GM23338 (cell line): ENCODE measurements around the gene ABHD16A.

Experiments
- CTCF ChIP-seq, 2 experiments: fragments of 200-600 bp in 1 of 2; sonication (generic) in 1 of 2; conservative IDR thresholded peaks; 2 replicates each; pipeline versions ENCODE4 v1.5.1 to v1.6.1; 2016 to 2017; ENCODE audit warnings: antibody characterized with exemption in 2 of 2, low read depth in 2 of 2, mild to moderate bottlenecking in 2 of 2, moderate library complexity in 1 of 2
- EZH2 ChIP-seq: fragments of 200-600 bp; sonication (generic); IDR thresholded peaks from one replicate; pipeline ENCODE4 v1.8.0; 2017; ENCODE audit warnings: antibody characterized with exemption, mild to moderate bottlenecking, low read depth; ENCODE audit not compliant: unreplicated experiment
- POLR2AphosphoS5 ChIP-seq: IDR thresholded peaks from 2 replicates; pipeline ENCODE4 v1.6.1; 2016; ENCODE audit warnings: antibody characterized with exemption, low read depth
- STAT1 ChIP-seq: IDR thresholded peaks from one replicate; pipeline ENCODE4 v1.6.1; 2016; ENCODE audit warnings: antibody characterized with exemption; ENCODE audit not compliant: unreplicated experiment
- TF ChIP-seq, protein P1 (sequence below): IDR thresholded peaks from one replicate; pipeline ENCODE4 v1.6.1; 2018; ENCODE audit warnings: antibody characterized with exemption; ENCODE audit not compliant: unreplicated experiment
- TF ChIP-seq, protein P2 (sequence below): fragments of 250-450 bp; sonication (Bioruptor Pico); IDR thresholded peaks from 2 replicates; pipeline ENCODE4 v1.5.0; 2020; ENCODE audit warnings: mild to moderate bottlenecking, moderate library complexity

DNA sequence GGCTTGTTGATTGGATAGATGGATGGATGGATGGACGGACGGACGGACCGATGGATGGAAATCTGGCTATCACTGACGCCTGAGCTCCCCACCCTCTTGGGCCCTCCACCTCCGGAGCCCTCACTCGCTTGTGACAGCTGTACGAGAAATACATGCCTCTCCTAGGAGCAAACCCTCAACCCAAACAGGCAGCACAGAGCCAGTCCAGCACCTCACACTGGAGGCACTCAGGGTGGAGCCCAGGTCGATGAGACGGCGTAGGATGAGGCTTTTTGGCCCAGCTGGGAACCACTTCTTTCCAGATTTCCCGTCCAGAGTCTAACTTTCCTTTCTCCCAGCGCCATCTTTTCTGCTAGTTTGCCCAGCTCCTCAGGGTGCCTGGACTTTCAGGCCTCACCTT lies 19.5 kb downstream of the ABHD16A start:
- no peak for TF ChIP-seq CTCF (conservative IDR thresholded peaks at IDR 0.05; ENCODE audit: low read depth in 2 of 2)
- no peak for TF ChIP-seq STAT1
- no peak for TF ChIP-seq POLR2AphosphoS5
- no peak for TF ChIP-seq EZH2
- TF ChIP-seq, protein P1, sequence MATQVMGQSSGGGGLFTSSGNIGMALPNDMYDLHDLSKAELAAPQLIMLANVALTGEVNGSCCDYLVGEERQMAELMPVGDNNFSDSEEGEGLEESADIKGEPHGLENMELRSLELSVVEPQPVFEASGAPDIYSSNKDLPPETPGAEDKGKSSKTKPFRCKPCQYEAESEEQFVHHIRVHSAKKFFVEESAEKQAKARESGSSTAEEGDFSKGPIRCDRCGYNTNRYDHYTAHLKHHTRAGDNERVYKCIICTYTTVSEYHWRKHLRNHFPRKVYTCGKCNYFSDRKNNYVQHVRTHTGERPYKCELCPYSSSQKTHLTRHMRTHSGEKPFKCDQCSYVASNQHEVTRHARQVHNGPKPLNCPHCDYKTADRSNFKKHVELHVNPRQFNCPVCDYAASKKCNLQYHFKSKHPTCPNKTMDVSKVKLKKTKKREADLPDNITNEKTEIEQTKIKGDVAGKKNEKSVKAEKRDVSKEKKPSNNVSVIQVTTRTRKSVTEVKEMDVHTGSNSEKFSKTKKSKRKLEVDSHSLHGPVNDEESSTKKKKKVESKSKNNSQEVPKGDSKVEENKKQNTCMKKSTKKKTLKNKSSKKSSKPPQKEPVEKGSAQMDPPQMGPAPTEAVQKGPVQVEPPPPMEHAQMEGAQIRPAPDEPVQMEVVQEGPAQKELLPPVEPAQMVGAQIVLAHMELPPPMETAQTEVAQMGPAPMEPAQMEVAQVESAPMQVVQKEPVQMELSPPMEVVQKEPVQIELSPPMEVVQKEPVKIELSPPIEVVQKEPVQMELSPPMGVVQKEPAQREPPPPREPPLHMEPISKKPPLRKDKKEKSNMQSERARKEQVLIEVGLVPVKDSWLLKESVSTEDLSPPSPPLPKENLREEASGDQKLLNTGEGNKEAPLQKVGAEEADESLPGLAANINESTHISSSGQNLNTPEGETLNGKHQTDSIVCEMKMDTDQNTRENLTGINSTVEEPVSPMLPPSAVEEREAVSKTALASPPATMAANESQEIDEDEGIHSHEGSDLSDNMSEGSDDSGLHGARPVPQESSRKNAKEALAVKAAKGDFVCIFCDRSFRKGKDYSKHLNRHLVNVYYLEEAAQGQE: no peak
- TF ChIP-seq, protein P2, sequence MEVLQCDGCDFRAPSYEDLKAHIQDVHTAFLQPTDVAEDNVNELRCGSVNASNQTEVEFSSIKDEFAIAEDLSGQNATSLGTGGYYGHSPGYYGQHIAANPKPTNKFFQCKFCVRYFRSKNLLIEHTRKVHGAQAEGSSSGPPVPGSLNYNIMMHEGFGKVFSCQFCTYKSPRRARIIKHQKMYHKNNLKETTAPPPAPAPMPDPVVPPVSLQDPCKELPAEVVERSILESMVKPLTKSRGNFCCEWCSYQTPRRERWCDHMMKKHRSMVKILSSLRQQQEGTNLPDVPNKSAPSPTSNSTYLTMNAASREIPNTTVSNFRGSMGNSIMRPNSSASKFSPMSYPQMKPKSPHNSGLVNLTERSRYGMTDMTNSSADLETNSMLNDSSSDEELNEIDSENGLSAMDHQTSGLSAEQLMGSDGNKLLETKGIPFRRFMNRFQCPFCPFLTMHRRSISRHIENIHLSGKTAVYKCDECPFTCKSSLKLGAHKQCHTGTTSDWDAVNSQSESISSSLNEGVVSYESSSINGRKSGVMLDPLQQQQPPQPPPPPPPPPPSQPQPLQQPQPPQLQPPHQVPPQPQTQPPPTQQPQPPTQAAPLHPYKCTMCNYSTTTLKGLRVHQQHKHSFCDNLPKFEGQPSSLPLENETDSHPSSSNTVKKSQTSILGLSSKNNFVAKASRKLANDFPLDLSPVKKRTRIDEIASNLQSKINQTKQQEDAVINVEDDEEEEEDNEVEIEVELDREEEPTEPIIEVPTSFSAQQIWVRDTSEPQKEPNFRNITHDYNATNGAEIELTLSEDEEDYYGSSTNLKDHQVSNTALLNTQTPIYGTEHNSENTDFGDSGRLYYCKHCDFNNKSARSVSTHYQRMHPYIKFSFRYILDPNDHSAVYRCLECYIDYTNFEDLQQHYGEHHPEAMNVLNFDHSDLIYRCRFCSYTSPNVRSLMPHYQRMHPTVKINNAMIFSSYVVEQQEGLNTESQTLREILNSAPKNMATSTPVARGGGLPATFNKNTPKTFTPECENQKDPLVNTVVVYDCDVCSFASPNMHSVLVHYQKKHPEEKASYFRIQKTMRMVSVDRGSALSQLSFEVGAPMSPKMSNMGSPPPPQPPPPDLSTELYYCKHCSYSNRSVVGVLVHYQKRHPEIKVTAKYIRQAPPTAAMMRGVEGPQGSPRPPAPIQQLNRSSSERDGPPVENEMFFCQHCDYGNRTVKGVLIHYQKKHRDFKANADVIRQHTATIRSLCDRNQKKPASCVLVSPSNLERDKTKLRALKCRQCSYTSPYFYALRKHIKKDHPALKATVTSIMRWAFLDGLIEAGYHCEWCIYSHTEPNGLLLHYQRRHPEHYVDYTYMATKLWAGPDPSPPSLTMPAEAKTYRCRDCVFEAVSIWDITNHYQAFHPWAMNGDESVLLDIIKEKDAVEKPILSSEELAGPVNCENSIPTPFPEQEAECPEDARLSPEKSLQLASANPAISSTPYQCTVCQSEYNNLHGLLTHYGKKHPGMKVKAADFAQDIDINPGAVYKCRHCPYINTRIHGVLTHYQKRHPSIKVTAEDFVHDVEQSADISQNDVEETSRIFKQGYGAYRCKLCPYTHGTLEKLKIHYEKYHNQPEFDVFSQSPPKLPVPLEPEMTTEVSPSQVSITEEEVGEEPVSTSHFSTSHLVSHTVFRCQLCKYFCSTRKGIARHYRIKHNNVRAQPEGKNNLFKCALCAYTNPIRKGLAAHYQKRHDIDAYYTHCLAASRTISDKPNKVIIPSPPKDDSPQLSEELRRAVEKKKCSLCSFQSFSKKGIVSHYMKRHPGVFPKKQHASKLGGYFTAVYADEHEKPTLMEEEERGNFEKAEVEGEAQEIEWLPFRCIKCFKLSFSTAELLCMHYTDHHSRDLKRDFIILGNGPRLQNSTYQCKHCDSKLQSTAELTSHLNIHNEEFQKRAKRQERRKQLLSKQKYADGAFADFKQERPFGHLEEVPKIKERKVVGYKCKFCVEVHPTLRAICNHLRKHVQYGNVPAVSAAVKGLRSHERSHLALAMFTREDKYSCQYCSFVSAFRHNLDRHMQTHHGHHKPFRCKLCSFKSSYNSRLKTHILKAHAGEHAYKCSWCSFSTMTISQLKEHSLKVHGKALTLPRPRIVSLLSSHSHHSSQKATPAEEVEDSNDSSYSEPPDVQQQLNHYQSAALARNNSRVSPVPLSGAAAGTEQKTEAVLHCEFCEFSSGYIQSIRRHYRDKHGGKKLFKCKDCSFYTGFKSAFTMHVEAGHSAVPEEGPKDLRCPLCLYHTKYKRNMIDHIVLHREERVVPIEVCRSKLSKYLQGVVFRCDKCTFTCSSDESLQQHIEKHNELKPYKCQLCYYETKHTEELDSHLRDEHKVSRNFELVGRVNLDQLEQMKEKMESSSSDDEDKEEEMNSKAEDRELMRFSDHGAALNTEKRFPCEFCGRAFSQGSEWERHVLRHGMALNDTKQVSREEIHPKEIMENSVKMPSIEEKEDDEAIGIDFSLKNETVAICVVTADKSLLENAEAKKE: no peak
